ENCODE data around the gene ARHGAP4.

DNA sequence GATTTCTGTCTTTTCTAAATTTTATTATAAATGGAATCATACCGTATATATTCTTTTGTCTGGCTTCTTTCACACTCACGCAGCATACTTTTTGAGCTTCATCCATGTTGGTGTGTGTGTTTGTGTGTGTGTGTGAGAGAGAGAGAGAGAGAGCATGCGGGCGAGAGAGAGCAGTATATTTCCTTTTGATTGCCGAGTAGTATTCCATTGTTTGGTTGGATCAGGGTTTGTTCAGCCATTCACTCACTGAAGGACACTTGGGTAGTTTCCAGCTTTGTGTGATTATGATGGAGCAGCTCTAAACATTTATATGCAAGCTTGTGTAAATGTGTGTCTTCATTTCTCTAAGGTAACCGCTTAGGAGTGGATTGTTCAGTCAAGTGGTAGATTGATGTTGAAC lies 36.9 kb downstream of the ARHGAP4 start:
- TF ChIP-seq POLR2A (IDR thresholded peaks at IDR 0.05; ENCODE audit: low read depth, low read length): no peak
- no peak for TF ChIP-seq POLR2AphosphoS5 (IDR thresholded peaks at IDR 0.05; ENCODE audit: low read depth, low read length)
- no peak for TF ChIP-seq TAF1 (IDR thresholded peaks at IDR 0.05; ENCODE audit: low read depth, low read length)
- TF ChIP-seq SPI1 (IDR thresholded peaks at IDR 0.05; ENCODE audit: low read depth, low read length): no peak
